ENCODE results near the gene ZNF408.

DNA sequence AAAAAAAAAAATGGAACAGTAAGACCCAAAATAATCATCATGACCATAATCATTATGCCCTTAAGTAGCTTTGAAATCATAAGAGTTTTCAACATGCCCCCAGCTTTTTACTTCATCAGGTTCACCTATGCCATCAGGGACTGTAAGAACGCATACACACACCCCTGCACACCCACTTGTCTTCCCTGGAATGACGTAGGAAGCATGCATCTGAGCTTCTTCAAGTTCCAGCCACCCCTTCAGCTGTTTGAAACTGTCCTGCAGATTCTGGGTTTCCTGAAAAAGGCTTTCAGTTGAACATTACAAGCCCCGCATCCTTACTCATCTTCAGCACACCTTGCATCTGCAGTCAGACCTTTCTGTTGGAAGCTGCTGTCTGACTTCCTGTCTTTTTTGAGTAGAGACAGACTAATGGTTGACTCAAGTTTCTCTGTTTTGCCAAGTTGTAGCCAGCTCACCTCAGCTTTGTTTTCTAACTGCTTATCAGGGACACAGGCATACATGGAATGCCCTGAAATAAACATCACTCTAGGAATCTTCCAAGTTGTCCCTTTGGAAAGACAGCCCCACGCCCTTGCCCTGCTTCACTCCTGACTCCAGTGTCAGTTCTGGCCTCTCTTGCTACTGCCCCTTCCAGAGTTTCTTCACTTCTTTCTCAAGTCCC lies 37.4 kb upstream of the ZNF408 start:
- TF ChIP-seq, protein P1, sequence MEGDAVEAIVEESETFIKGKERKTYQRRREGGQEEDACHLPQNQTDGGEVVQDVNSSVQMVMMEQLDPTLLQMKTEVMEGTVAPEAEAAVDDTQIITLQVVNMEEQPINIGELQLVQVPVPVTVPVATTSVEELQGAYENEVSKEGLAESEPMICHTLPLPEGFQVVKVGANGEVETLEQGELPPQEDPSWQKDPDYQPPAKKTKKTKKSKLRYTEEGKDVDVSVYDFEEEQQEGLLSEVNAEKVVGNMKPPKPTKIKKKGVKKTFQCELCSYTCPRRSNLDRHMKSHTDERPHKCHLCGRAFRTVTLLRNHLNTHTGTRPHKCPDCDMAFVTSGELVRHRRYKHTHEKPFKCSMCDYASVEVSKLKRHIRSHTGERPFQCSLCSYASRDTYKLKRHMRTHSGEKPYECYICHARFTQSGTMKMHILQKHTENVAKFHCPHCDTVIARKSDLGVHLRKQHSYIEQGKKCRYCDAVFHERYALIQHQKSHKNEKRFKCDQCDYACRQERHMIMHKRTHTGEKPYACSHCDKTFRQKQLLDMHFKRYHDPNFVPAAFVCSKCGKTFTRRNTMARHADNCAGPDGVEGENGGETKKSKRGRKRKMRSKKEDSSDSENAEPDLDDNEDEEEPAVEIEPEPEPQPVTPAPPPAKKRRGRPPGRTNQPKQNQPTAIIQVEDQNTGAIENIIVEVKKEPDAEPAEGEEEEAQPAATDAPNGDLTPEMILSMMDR (IDR thresholded peaks at IDR 0.05; ENCODE audit: borderline replicate concordance, extremely low read depth, low read length, poor library complexity, severe bottlenecking) = no peak
- no peak for TF ChIP-seq EZH2 (IDR thresholded peaks at IDR 0.05; ENCODE audit: borderline replicate concordance, low read depth, low read length, severe bottlenecking)

All from DND-41 (cell line).